ENCODE results near the gene TBC1D16. TPM values are rescaled to one million over a fixed set of nuclear protein-coding genes. Genes with fewer than 3 reads are reported as not detected.
"Not testable (repeated sequence)": the region's sequence is repeated elsewhere in the genome, so short reads cannot be mapped to it uniquely, and the experiment has no call there.

The TBC1D16 gene
- total and polyA plus RNA-seq, 2 donors (not counting 1 experiment from before 2014, with no cell fraction given): 0.82 to 2.7 TPM

- Mint-ChIP-seq H3K9me3 (ENCODE audit: insufficient read depth) (peaks cover 3% of the 10 kb centered on the region), H3K4me1 (no peaks in the 10 kb centered on the region), H3K4me3 (no peak overlapping the region), H3K27me3 (peaks cover 26% of the 10 kb centered on the region), H3K27ac (no peak overlapping the region)
- H4K20me1 ChIP-seq (ENCODE audit: control insufficient read depth, insufficient read depth, low read length, poor library complexity, severe bottlenecking): no peaks in the 10 kb centered on the region
- no peak for ATAC-seq (ENCODE audit: low read depth)
- 85% methylated on average over 7 of the region's 12 CpGs for WGBS (ENCODE audit: insufficient coverage)
- H3K4me3 ChIP-seq (ENCODE audit: control extremely low read depth in 1 of 5, extremely low read depth in 1 of 5, insufficient read depth in 1 of 5, low read depth in 2 of 5, low read length in 4 of 5): no peak overlapping the region
- no peak for DNase-seq
- H3K9me3 ChIP-seq (ENCODE audit: control extremely low read depth in 1 of 3, control insufficient read depth in 2 of 3, insufficient read depth in 1 of 3, low read length in 2 of 3): peaks cover 0 to 6% (median 4%) of the 10 kb centered on the region in 3 donors
- POLR2A ChIA-PET: no interaction called here
- no peaks in the 10 kb centered on the region for H3K36me3 ChIP-seq (replicated peaks in 1 of 2; ENCODE audit: control extremely low read depth in 1 of 2, control insufficient read depth in 1 of 2, extremely low read depth in 1 of 2, insufficient read depth in 2 of 2, low read length in 1 of 2)
- peaks cover 0 to 19% (median 0%) of the 10 kb centered on the region in 4 experiments for H3K27me3 ChIP-seq (replicated peaks in 1 of 4; ENCODE audit: control extremely low read depth in 1 of 4, control insufficient read depth in 3 of 4, insufficient read depth in 4 of 4, low read length in 3 of 4)
- no peak overlapping the region for H3K27ac ChIP-seq (ENCODE audit: low read length in 2 of 2)
- no peak overlapping the region for H3K4me2 ChIP-seq (replicated peaks; ENCODE audit: low read depth, low read length, poor library complexity, severe bottlenecking)
- intact Hi-C loops (cut with micrococcal nuclease): no loop called here
- TF ChIP-seq CTCF (IDR thresholded peaks at IDR 0.05) (no peak), EZH2 (IDR thresholded peaks at IDR 0.05; ENCODE audit: borderline replicate concordance, insufficient read depth, low read depth, low read length, poor library complexity, severe bottlenecking) (no peak)
- no peak overlapping the region for H2AFZ ChIP-seq (ENCODE audit: insufficient read depth, low read depth, low read length, poor library complexity, severe bottlenecking)
- CTCF ChIA-PET: interaction anchor here (1.0 kb wide), 1 partner anchor 94 kb away, joined by 3 read pairs; no protein-coding TSS in a partner anchor
- no peak overlapping the region for H3K9ac ChIP-seq (ENCODE audit: low read length)
- H3K4me1 ChIP-seq (ENCODE audit: control insufficient read depth in 2 of 2, insufficient read depth in 2 of 2, low read length in 2 of 2): no peaks in the 10 kb centered on the region
- no peaks in the 10 kb centered on the region for H3K79me2 ChIP-seq (ENCODE audit: control insufficient read depth, insufficient read depth, low read length)
These were observed 138.2 kb downstream of the TBC1D16 start for GRCh38 chr17:79897243-79898063.

DNA sequence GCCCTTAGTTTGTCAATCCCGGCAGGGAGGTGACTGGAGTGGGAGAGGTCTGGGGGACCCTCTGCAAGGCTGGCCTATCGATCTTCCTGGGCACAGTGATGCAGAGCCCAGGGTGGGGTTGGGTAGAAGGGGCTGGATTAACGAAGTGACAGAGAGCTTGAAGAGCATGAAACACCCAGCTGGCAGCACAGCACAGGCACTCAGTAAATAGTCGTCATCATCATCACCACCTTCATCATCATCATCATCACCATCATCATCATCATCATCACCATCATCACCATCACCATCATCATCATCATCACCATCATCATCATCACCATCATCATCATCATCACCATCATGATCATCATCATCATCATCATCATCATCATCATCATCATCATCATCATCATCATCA is 142.2 kb downstream of the TBC1D16 start:
- H3K4me1 Mint-ChIP-seq; H3K4me3 Mint-ChIP-seq; ATAC-seq (ENCODE audit: low read depth); POLR2A ChIA-PET; DNase-seq; H3K79me2 ChIP-seq (ENCODE audit: control insufficient read depth, insufficient read depth, low read length); H3K4me2 ChIP-seq (replicated peaks; ENCODE audit: low read depth, low read length, poor library complexity, severe bottlenecking); H3K36me3 ChIP-seq (replicated peaks in 1 of 2; ENCODE audit: control extremely low read depth in 1 of 2, control insufficient read depth in 1 of 2, extremely low read depth in 1 of 2, insufficient read depth in 2 of 2, low read length in 1 of 2); H3K9me3 ChIP-seq (ENCODE audit: control extremely low read depth in 1 of 3, control insufficient read depth in 2 of 3, insufficient read depth in 1 of 3, low read length in 2 of 3); H3K9me3 Mint-ChIP-seq (ENCODE audit: insufficient read depth); H3K9ac ChIP-seq (ENCODE audit: low read length); H3K4me3 ChIP-seq (ENCODE audit: control extremely low read depth in 1 of 5, extremely low read depth in 1 of 5, insufficient read depth in 1 of 5, low read depth in 2 of 5, low read length in 4 of 5); H2AFZ ChIP-seq (ENCODE audit: insufficient read depth, low read depth, low read length, poor library complexity, severe bottlenecking); H4K20me1 ChIP-seq (ENCODE audit: control insufficient read depth, insufficient read depth, low read length, poor library complexity, severe bottlenecking); H3K4me1 ChIP-seq (ENCODE audit: control insufficient read depth in 2 of 2, insufficient read depth in 2 of 2, low read length in 2 of 2); CTCF ChIA-PET; H3K27ac Mint-ChIP-seq; H3K27ac ChIP-seq (ENCODE audit: low read length in 2 of 2); intact Hi-C loops (cut with micrococcal nuclease): not testable (repeated sequence)
- 96% methylated on average over 4 of the region's 4 CpGs for WGBS (ENCODE audit: insufficient coverage)
- peaks cover 0 to 31% (median 0%) of the 10 kb centered on the region in 4 experiments for H3K27me3 ChIP-seq (replicated peaks in 1 of 4; ENCODE audit: control extremely low read depth in 1 of 4, control insufficient read depth in 3 of 4, insufficient read depth in 4 of 4, low read length in 3 of 4)
- peaks cover 44% of the 10 kb centered on the region for H3K27me3 Mint-ChIP-seq

Data from B cell (primary cell).